Fibroblast of the aortic adventitia (primary cell): Measurements from ENCODE around the gene AMMECR1. TPM values are rescaled to one million over a fixed set of nuclear protein-coding genes. Genes with fewer than 3 reads are reported as not detected.

Source experiments
- DNase-seq: peaks from one replicate; pipeline ENCODE4 v3.0.0-alpha.2; 2010; ENCODE audit warnings: low read depth
- H3K4me3 ChIP-seq: 2 replicates; pipeline ENCODE4 v1.5.1; 2011; ENCODE audit warnings: low read depth, mild to moderate bottlenecking, control low read depth, low read length, moderate library complexity
- total RNA-seq: library from RNA; depleted of rRNA; stranded (reverse); fragments of >200 nt; gene quantifications from 2 replicates; pipeline ENCODE4 v1.2.3, GENCODE V29; 2012; ENCODE audit warnings: low replicate concordance
- TF ChIP-seq, protein P1 (sequence below): IDR thresholded peaks from 2 replicates; pipeline ENCODE4 v1.5.1; 2011; ENCODE audit warnings: mild to moderate bottlenecking, low read length, control low read depth, inconsistent platforms; ENCODE audit not compliant: insufficient read depth

The AMMECR1 gene
- total RNA-seq, 1 donor, result 24.8 TPM

DNA sequence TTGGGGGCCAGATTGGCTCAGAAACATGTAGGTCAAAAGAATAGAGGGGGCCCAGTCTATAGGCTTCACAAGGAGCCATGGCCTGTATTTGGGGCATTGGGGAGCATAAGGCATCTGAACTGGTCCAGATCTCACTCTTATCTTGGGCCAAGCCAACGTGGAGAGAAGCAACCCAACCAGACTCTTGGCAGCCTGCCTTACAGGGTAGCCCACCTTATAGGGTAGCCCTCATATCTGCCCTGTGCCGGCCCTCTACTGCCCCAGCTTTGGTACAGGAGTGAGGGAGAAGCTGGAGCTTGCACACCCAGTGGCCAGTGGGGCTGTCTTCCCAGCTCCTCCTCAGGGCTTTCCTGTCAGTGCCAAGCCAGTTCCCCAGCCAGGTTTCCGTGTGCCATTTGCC, 142.2 kb downstream of the AMMECR1 start:
- no peak overlapping the region for H3K4me3 ChIP-seq
- no peak for DNase-seq
- TF ChIP-seq, protein P1, sequence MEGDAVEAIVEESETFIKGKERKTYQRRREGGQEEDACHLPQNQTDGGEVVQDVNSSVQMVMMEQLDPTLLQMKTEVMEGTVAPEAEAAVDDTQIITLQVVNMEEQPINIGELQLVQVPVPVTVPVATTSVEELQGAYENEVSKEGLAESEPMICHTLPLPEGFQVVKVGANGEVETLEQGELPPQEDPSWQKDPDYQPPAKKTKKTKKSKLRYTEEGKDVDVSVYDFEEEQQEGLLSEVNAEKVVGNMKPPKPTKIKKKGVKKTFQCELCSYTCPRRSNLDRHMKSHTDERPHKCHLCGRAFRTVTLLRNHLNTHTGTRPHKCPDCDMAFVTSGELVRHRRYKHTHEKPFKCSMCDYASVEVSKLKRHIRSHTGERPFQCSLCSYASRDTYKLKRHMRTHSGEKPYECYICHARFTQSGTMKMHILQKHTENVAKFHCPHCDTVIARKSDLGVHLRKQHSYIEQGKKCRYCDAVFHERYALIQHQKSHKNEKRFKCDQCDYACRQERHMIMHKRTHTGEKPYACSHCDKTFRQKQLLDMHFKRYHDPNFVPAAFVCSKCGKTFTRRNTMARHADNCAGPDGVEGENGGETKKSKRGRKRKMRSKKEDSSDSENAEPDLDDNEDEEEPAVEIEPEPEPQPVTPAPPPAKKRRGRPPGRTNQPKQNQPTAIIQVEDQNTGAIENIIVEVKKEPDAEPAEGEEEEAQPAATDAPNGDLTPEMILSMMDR, result no peak

GRCh38 chrX:110175146-110175545, 142.7 kb downstream of the AMMECR1 start:
- DNase-seq, result no peak
- TF ChIP-seq, protein P1, result no peak
- H3K4me3 ChIP-seq, result no peak overlapping the region

DNA sequence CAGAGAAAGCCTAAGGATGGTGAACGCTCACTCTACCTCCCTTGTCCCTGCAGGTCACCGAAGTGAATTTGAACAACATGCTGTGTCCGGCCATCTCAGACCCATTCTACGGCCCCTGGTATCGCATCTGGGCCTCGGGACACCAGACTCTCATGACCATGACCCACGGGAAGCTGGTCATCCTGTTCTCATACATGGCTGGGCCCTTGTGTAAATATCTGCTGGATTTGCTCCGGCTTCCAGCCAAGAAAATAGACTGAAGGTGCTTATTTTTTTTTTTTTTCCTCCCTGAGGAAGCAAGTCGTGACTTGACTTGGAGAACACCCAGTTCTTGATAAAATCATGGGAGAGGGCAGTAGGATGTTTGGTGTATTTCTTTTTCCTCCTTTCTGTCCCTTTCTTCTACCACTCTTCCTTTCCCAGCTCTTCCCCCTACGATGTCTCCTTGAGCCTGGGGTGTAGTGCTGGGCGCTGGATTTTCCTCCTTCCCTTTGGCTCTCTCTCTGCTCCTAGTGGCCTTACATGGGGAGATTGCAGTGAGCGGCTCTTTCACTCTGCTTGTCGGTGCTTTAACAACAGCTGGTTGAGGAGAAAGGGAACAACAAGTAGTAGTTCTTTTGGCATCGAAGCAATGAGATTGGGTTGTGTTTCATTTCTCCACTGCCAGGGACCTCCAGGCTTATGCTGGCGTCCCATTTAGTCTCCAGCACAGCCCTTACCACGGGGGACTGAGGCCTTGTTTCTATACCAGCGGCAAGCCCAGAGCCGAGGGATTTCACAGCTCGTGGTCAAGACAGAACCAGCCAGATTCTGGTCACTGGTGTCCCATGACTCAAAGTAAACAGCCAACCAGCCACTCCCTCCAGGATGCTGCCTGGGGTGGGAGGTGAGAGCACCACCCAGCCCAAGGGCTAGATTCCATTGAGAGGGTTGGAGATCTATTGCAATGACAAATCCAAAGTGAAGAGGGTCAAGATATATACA, 144.4 kb downstream of the AMMECR1 start:
- no peak overlapping the region for H3K4me3 ChIP-seq
- TF ChIP-seq, protein P1, result no peak
- peak; percentile 21 for DNase-seq

GRCh38 chrX:110172215-110172614, 145.7 kb downstream of the AMMECR1 start:
- TF ChIP-seq, protein P1, result no peak
- no peak for DNase-seq

GRCh38 chrX:110171442-110171841, 146.4 kb downstream of the AMMECR1 start:
- TF ChIP-seq, protein P1, result no peak
- no peak overlapping the region for H3K4me3 ChIP-seq
- no peak for DNase-seq

More at GRCh38 chrX:110172215-110172614, 145.7 kb downstream of the AMMECR1 start:
- H3K4me3 ChIP-seq, result no peak overlapping the region

DNA sequence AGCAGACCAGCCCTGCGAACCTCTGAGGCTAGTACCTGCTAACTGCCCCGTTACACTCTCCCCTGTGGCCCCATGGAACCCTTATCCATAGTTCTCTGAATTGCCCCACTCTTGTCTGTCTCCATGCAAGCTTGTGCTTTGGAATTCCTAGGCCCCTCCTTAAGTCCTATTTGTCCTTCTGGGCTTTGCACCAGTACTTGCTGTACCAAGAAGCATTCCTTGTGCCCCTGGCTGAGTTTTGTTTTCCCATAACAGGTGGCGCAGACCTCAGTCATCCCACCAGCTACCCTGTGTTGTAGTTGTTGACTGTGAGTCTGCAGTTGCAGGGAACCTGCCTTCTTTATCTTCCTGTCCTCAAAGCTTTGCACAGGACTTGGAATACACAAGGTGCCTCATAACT, 147.9 kb downstream of the AMMECR1 start:
- no peak for DNase-seq

More for the DNA sequence above, 147.9 kb downstream of the AMMECR1 start:
- H3K4me3 ChIP-seq, result no peak overlapping the region
- TF ChIP-seq, protein P1, result no peak
